Activated CD4-positive, alpha-beta T cell treated with anti-CD3 and anti-CD28 coated beads, Interleukin-2, amount 10 ng/mL, durations not matched to agents 7 days and 5 days (primary cell): ENCODE measurements around the gene MN1. TPM values are rescaled to one million over a fixed set of nuclear protein-coding genes. Genes with fewer than 3 reads are reported as not detected.

Experiments used
- CTCF ChIA-PET: fragments of 350-600 bp; sonication (Branson Sonifier 250); formaldehyde crosslinking; loops from one replicate; lab custom pipeline; 2021; ENCODE audit warnings: antibody characterized with exemption; lab: Charles Lee
- POLR2A ChIA-PET: fragments of 350-600 bp; sonication (Branson Sonifier 250); formaldehyde crosslinking; loops from one replicate; lab custom pipeline; 2021; ENCODE audit warnings: antibody characterized with exemption; lab: Charles Lee
- DNase-seq: peaks from one replicate; pipeline ENCODE4 v3.0.0-alpha.2; 2020
- H3K27ac Mint-ChIP-seq: one replicate; pipeline ENCODE4 v1.8.0; 2021; ENCODE audit warnings: mild to moderate bottlenecking, moderate library complexity, mixed read lengths
- H3K27me3 Mint-ChIP-seq: one replicate; pipeline ENCODE4 v1.8.0; 2021; ENCODE audit warnings: mixed read lengths
- H3K36me3 Mint-ChIP-seq: one replicate; pipeline ENCODE4 v1.8.0; 2021; ENCODE audit warnings: low read depth, mixed read lengths
- H3K4me1 Mint-ChIP-seq: one replicate; pipeline ENCODE4 v1.8.0; 2021; ENCODE audit warnings: mixed read lengths
- H3K4me3 Mint-ChIP-seq: one replicate; pipeline ENCODE4 v1.8.0; 2021; ENCODE audit warnings: mild to moderate bottlenecking, moderate library complexity, mixed read lengths
- H3K9me3 Mint-ChIP-seq: one replicate; pipeline ENCODE4 v1.8.0; 2021; ENCODE audit warnings: mixed read lengths
- total RNA-seq, 2 experiments: library from RNA; stranded (reverse); gene quantifications; one replicate each; pipeline ENCODE4 v1.2.3, GENCODE V29; 2021

The MN1 gene
- total RNA-seq, 2 experiments from 2014 or later, result 0.10 to 0.12 TPM

GRCh38 chr22:27839057-27839660 is 37.6 kb upstream of the MN1 start:
- Mint-ChIP-seq H3K36me3 (no peaks in the 10 kb centered on the region), H3K4me3 (no peak overlapping the region), H3K27me3 (no peaks in the 10 kb centered on the region), H3K9me3 (peaks cover 5% of the 10 kb centered on the region), H3K4me1 (no peaks in the 10 kb centered on the region), H3K27ac (no peak overlapping the region)
- CTCF ChIA-PET, result interaction anchor here (1.2 to 1.3 kb wide), 2 partner anchors 14 to 23 kb away, joined by 3 read pairs; no protein-coding TSS in a partner anchor
- DNase-seq, result no peak
- POLR2A ChIA-PET, result no interaction called here

- Mint-ChIP-seq H3K36me3 (no peaks in the 10 kb centered on the region), H3K9me3 (peaks cover 5% of the 10 kb centered on the region), H3K4me1 (peaks cover 17% of the 10 kb centered on the region), H3K4me3 (no peak overlapping the region), H3K27me3 (no peaks in the 10 kb centered on the region), H3K27ac (peak overlapping the region; percentile 33)
- ChIA-PET CTCF (no interaction called here), POLR2A (no interaction called here)
- DNase-seq, result no peak
Measured at GRCh38 chr22:27836181-27836580, 34.6 kb upstream of the MN1 start.

- Mint-ChIP-seq H3K9me3 (peaks cover 5% of the 10 kb centered on the region), H3K36me3 (no peaks in the 10 kb centered on the region), H3K27me3 (no peaks in the 10 kb centered on the region), H3K4me1 (peaks cover 20% of the 10 kb centered on the region), H3K4me3 (no peak overlapping the region), H3K27ac (no peak overlapping the region)
- DNase-seq, result no peak
- POLR2A ChIA-PET, result no interaction called here
- CTCF ChIA-PET, result no interaction called here
Measured at GRCh38 chr22:27835446-27835845, 33.9 kb upstream of the MN1 start.

- ChIA-PET CTCF (no interaction called here), POLR2A (no interaction called here)
- H3K36me3 Mint-ChIP-seq, result no peaks in the 10 kb centered on the region
- peaks cover 21% of the 10 kb centered on the region for H3K4me1 Mint-ChIP-seq
- peaks cover 5% of the 10 kb centered on the region for H3K9me3 Mint-ChIP-seq
- no peak overlapping the region for H3K4me3 Mint-ChIP-seq
- DNase-seq, result no peak
- H3K27ac Mint-ChIP-seq, result no peak overlapping the region
- no peaks in the 10 kb centered on the region for H3K27me3 Mint-ChIP-seq
Measured at GRCh38 chr22:27834364-27835185, 33.0 kb upstream of the MN1 start.

- H3K4me1 Mint-ChIP-seq, result peaks cover 21% of the 10 kb centered on the region
- no peak for DNase-seq
- H3K27me3 Mint-ChIP-seq, result no peaks in the 10 kb centered on the region
- POLR2A ChIA-PET, result no interaction called here
- H3K27ac Mint-ChIP-seq, result no peak overlapping the region
- no peak overlapping the region for H3K4me3 Mint-ChIP-seq
- H3K36me3 Mint-ChIP-seq, result no peaks in the 10 kb centered on the region
- peaks cover 5% of the 10 kb centered on the region for H3K9me3 Mint-ChIP-seq
- CTCF ChIA-PET, result no interaction called here
Measured at GRCh38 chr22:27833803-27834202, 32.2 kb upstream of the MN1 start.

GRCh38 chr22:27832606-27833005 is 31.1 kb upstream of the MN1 start:
- peak overlapping the region; percentile 68 for H3K27ac Mint-ChIP-seq
- ChIA-PET CTCF (no interaction called here), POLR2A (no interaction called here)
- no peak for DNase-seq
- H3K4me3 Mint-ChIP-seq, result no peak overlapping the region
- H3K4me1 Mint-ChIP-seq, result peaks cover 21% of the 10 kb centered on the region
- H3K36me3 Mint-ChIP-seq, result no peaks in the 10 kb centered on the region
- peaks cover under 1% of the 10 kb centered on the region for H3K9me3 Mint-ChIP-seq
- no peaks in the 10 kb centered on the region for H3K27me3 Mint-ChIP-seq

- ChIA-PET POLR2A (no interaction called here), CTCF (interaction anchor here (1.5 kb wide), 1 partner anchor 1073 kb away, joined by 3 read pairs; no protein-coding TSS in a partner anchor)
- DNase-seq, result no peak
- Mint-ChIP-seq H3K4me1 (peaks cover 21% of the 10 kb centered on the region), H3K27ac (no peak overlapping the region), H3K9me3 (no peaks in the 10 kb centered on the region), H3K4me3 (no peak overlapping the region), H3K27me3 (no peaks in the 10 kb centered on the region), H3K36me3 (no peaks in the 10 kb centered on the region)
Measured at GRCh38 chr22:27829620-27830019, 28.1 kb upstream of the MN1 start.

- CTCF ChIA-PET, result interaction anchor here (1.5 kb wide), 1 partner anchor 1071 kb away, joined by 3 read pairs; no protein-coding TSS in a partner anchor
Measured at GRCh38 chr22:27827604-27828587, 26.3 kb upstream of the MN1 start.

GRCh38 chr22:27825174-27825573 is 23.6 kb upstream of the MN1 start:
- peaks cover 1% of the 10 kb centered on the region for H3K4me1 Mint-ChIP-seq
- POLR2A ChIA-PET, result no interaction called here
- CTCF ChIA-PET, result interaction anchor here (0.9 kb wide), 1 partner anchor 15 kb away, joined by 3 read pairs; no protein-coding TSS in a partner anchor
- no peaks in the 10 kb centered on the region for H3K9me3 Mint-ChIP-seq
- H3K27me3 Mint-ChIP-seq, result no peaks in the 10 kb centered on the region
- H3K27ac Mint-ChIP-seq, result no peak overlapping the region
- no peak overlapping the region for H3K4me3 Mint-ChIP-seq
- no peaks in the 10 kb centered on the region for H3K36me3 Mint-ChIP-seq
- peak; percentile 27 for DNase-seq

More at GRCh38 chr22:27827604-27828587, 26.3 kb upstream of the MN1 start:
- Mint-ChIP-seq H3K27ac (no peak overlapping the region), H3K4me1 (peaks cover 21% of the 10 kb centered on the region), H3K27me3 (no peaks in the 10 kb centered on the region), H3K9me3 (no peaks in the 10 kb centered on the region), H3K4me3 (no peak overlapping the region), H3K36me3 (no peaks in the 10 kb centered on the region)
- POLR2A ChIA-PET, result no interaction called here
- DNase-seq, result no peak

- no peak for DNase-seq
- Mint-ChIP-seq H3K4me3 (no peak overlapping the region), H3K27me3 (no peaks in the 10 kb centered on the region), H3K4me1 (no peaks in the 10 kb centered on the region), H3K27ac (no peak overlapping the region), H3K36me3 (no peaks in the 10 kb centered on the region), H3K9me3 (no peaks in the 10 kb centered on the region)
- POLR2A ChIA-PET, result no interaction called here
- CTCF ChIA-PET, result no interaction called here
Measured at GRCh38 chr22:27823221-27823620, 21.7 kb upstream of the MN1 start.

- CTCF ChIA-PET, result no interaction called here
- POLR2A ChIA-PET, result no interaction called here
- no peak overlapping the region for H3K4me3 Mint-ChIP-seq
- no peaks in the 10 kb centered on the region for H3K36me3 Mint-ChIP-seq
- DNase-seq, result no peak
- no peaks in the 10 kb centered on the region for H3K9me3 Mint-ChIP-seq
- no peaks in the 10 kb centered on the region for H3K27me3 Mint-ChIP-seq
- H3K4me1 Mint-ChIP-seq, result no peaks in the 10 kb centered on the region
- H3K27ac Mint-ChIP-seq, result no peak overlapping the region
Measured at GRCh38 chr22:27820896-27821866, 19.6 kb upstream of the MN1 start.

- DNase-seq, result no peak
- H3K27me3 Mint-ChIP-seq, result no peaks in the 10 kb centered on the region
Measured at GRCh38 chr22:27816552-27816951, 15.0 kb upstream of the MN1 start.

More at GRCh38 chr22:27816552-27816951, 15.0 kb upstream of the MN1 start:
- Mint-ChIP-seq H3K27ac (no peak overlapping the region), H3K4me1 (no peaks in the 10 kb centered on the region), H3K9me3 (no peaks in the 10 kb centered on the region), H3K4me3 (no peak overlapping the region), H3K36me3 (no peaks in the 10 kb centered on the region)
- POLR2A ChIA-PET, result no interaction called here
- CTCF ChIA-PET, result no interaction called here
